GM08714 (cell line): ENCODE measurements around the gene MAD1L1.

Experiments
- H3K4me3 ChIP-seq: fragments of 200-500 bp; sonication (Bioruptor generic); 2 replicates; pipeline ENCODE4 v1.5.1; 2014; ENCODE audit warnings: mild to moderate bottlenecking, low read length, inconsistent platforms
- ZNF274 ChIP-seq: IDR thresholded peaks from 2 replicates; pipeline ENCODE4 v1.6.1; 2012; ENCODE audit warnings: mild to moderate bottlenecking, low read depth, low read length

The MAD1L1 gene

GRCh38 chr7:2181077-2181854 lies 51.5 kb downstream of the MAD1L1 start:
- no peak for TF ChIP-seq ZNF274
- H3K4me3 ChIP-seq, result no peak overlapping the region

GRCh38 chr7:2180081-2180480 lies 52.7 kb downstream of the MAD1L1 start:
- TF ChIP-seq ZNF274, result no peak
- no peak overlapping the region for H3K4me3 ChIP-seq

- TF ChIP-seq ZNF274, result no peak
- H3K4me3 ChIP-seq, result no peak overlapping the region
Observed at GRCh38 chr7:2175514-2175913, 57.2 kb downstream of the MAD1L1 start.

GRCh38 chr7:2175091-2175490 lies 57.7 kb downstream of the MAD1L1 start:
- no peak for TF ChIP-seq ZNF274
- H3K4me3 ChIP-seq, result no peak overlapping the region

- H3K4me3 ChIP-seq, result no peak overlapping the region
- TF ChIP-seq ZNF274, result no peak
Observed at GRCh38 chr7:2173189-2173827, 59.4 kb downstream of the MAD1L1 start.

GRCh38 chr7:2172311-2173188 lies 60.2 kb downstream of the MAD1L1 start:
- TF ChIP-seq ZNF274, result no peak

GRCh38 chr7:2171855-2172254 lies 60.9 kb downstream of the MAD1L1 start:
- H3K4me3 ChIP-seq, result no peak overlapping the region
- TF ChIP-seq ZNF274, result no peak

More at GRCh38 chr7:2172311-2173188, 60.2 kb downstream of the MAD1L1 start:
- H3K4me3 ChIP-seq, result no peak overlapping the region

- no peak for TF ChIP-seq ZNF274
- no peak overlapping the region for H3K4me3 ChIP-seq
Observed at GRCh38 chr7:2170576-2171521, 61.9 kb downstream of the MAD1L1 start.

GRCh38 chr7:2169923-2170575 lies 62.7 kb downstream of the MAD1L1 start:
- no peak overlapping the region for H3K4me3 ChIP-seq
- TF ChIP-seq ZNF274, result no peak

- TF ChIP-seq ZNF274, result no peak
- no peak overlapping the region for H3K4me3 ChIP-seq
Observed at GRCh38 chr7:2168615-2169311, 64.0 kb downstream of the MAD1L1 start.

- no peak overlapping the region for H3K4me3 ChIP-seq
- no peak for TF ChIP-seq ZNF274
Observed at GRCh38 chr7:2166625-2167280, 66.0 kb downstream of the MAD1L1 start.
